ENCODE measurements around the gene PLXNB1.

Gene PLXNB1

GRCh38 chr3:48403533-48404439 lies 26.1 kb downstream of the PLXNB1 start:
- DNase-seq = peak; percentile 1

- no peak for DNase-seq
Observed at GRCh38 chr3:48402907-48403306, 27.0 kb downstream of the PLXNB1 start.

GRCh38 chr3:48402281-48402732 lies 27.6 kb downstream of the PLXNB1 start:
- DNase-seq = peak; percentile 8

GRCh38 chr3:48401434-48401901 lies 28.4 kb downstream of the PLXNB1 start:
- peak; percentile 1 for DNase-seq

GRCh38 chr3:48400824-48401433 lies 29.0 kb downstream of the PLXNB1 start:
- peak; percentile 67 for DNase-seq

- no peak for DNase-seq
Observed at GRCh38 chr3:48399387-48400172, 30.3 kb downstream of the PLXNB1 start.

GRCh38 chr3:48398701-48399386 lies 31.0 kb downstream of the PLXNB1 start:
- DNase-seq = no peak

GRCh38 chr3:48397767-48398681 lies 31.9 kb downstream of the PLXNB1 start:
- no peak for DNase-seq

GRCh38 chr3:48395714-48396113 lies 34.2 kb downstream of the PLXNB1 start:
- no peak for DNase-seq

GRCh38 chr3:48394391-48394790 lies 35.5 kb downstream of the PLXNB1 start:
- no peak for DNase-seq

- DNase-seq = no peak
Observed at GRCh38 chr3:48388966-48389365, 40.9 kb downstream of the PLXNB1 start.

- no peak for DNase-seq
Observed at GRCh38 chr3:48387634-48388033, 42.3 kb downstream of the PLXNB1 start.

GRCh38 chr3:48372862-48373435 lies 56.9 kb downstream of the PLXNB1 start:
- DNase-seq = no peak

- DNase-seq = no peak
Observed at GRCh38 chr3:48372377-48372770, 57.5 kb downstream of the PLXNB1 start.

GRCh38 chr3:48371651-48372376 lies 58.1 kb downstream of the PLXNB1 start, which contains the start of gene FBXW12:
FBXW12 (plus strand) TSS chr3:48372219; CDS start chr3:48372768, 549 bp downstream.
- no peak for DNase-seq

GRCh38 chr3:48370333-48370713 lies 59.6 kb downstream of the PLXNB1 start:
- DNase-seq = no peak

- DNase-seq = no peak
Observed at GRCh38 chr3:48369693-48370332, 60.1 kb downstream of the PLXNB1 start.

GRCh38 chr3:48367201-48367600 lies 62.7 kb downstream of the PLXNB1 start:
- no peak for DNase-seq

GRCh38 chr3:48364840-48365239 lies 65.0 kb downstream of the PLXNB1 start:
- no peak for DNase-seq

GRCh38 chr3:48361928-48362327 lies 68.0 kb downstream of the PLXNB1 start:
- DNase-seq = no peak

Measured in activated CD4-positive, alpha-beta T cell treated with anti-CD3 and anti-CD28 coated beads for 48 hours (primary cell).